HG03108 (cell line): ENCODE results near the gene PML.

Experiments
- ATAC-seq: cut with Tn5 transposase; IDR thresholded peaks from one replicate; pipeline ENCODE4 v1.9.1; 2021; ENCODE audit warnings: moderate library complexity; ENCODE audit not compliant: unreplicated experiment

Gene PML

DNA sequence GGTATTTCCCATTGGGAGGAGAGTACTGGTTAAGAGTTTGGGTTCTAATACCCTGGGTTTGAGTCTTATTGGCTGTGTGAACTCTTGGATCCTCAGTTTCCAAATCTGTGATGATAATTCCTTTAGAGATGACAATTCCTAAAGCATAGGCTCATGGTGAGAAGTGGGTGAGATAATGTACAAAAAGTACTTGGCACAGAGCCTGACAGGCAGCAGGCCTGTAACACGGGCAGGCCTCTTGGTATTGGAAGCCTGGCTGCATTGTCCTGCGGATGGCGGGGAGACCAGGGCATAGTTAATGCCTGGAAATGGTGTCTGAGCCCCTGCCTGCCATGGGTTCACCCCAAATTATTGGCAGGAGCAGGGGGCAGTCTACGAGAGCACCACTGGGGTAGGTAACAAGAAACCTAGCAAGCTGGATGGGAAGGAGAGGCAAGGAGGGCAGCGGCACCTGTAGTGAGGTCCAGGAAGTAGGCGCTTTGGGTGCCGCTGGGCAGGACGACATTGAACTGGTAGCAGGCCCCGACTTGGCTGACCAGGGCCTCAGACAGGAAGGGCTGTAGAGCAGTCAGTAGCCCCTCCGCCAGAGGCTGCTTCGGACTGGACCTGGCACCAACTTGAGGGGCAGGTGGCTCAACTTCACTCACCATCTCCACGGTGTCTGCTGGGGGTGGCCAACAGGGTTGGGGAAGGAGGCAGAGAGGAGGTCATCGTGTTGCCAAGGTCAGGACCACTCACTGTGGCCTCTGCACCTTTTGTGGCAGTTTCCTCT is 10.1 kb upstream of the PML start:
- no peak for ATAC-seq

- ATAC-seq = no peak
Observed at GRCh38 chr15:73985101-73985873, 9.2 kb upstream of the PML start.

DNA sequence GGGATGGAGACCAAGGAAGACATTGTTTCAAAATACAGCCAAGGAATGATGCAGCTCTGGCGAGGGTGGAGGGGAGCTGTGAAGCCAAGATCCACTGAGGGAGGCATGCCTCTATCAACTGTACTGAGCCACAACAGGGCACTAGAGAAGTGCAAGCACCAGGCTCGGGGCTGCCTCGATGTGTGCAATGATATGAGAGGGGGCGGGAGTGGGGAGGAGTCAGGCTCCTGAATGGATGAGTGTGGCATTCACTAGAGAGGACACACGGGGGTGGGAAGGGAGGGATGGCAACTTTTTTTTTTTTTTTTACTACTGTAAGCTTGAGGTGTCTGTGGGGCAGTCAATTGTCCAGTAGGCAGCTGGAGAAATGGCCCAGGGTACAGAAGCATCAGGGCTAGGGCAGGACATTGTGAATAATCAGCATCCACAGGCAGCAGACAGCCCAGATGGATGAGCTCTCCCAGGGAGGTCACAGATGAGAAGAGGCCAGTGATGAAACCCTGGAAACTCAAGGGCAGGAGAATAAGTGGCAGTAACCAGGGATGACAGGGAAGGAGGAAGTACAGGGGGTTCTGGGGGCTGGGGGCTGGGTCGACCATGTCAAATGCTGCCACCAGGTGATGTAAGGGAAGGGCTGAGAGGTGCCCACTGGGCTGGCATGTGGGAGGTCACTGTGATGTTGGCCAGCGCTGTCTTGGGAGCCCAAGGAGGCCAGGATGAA is 8.3 kb upstream of the PML start:
- no peak for ATAC-seq

DNA sequence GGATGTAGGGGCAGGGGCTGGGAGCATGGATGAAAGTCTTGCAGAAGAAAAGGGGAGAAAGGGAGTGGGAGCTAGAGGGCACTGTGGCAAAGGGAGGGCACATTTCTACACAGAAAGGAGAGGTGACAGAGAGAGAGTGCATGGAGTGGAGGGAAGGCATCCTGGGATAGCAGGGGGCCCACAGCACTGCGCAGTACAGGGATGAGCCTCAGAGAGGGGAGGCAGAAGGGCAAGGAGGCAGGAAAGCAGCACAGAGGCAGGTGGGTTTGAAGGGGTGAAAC is 7.8 kb upstream of the PML start:
- no peak for ATAC-seq

GRCh38 chr15:73987250-73987649 is 7.3 kb upstream of the PML start:
- no peak for ATAC-seq

DNA sequence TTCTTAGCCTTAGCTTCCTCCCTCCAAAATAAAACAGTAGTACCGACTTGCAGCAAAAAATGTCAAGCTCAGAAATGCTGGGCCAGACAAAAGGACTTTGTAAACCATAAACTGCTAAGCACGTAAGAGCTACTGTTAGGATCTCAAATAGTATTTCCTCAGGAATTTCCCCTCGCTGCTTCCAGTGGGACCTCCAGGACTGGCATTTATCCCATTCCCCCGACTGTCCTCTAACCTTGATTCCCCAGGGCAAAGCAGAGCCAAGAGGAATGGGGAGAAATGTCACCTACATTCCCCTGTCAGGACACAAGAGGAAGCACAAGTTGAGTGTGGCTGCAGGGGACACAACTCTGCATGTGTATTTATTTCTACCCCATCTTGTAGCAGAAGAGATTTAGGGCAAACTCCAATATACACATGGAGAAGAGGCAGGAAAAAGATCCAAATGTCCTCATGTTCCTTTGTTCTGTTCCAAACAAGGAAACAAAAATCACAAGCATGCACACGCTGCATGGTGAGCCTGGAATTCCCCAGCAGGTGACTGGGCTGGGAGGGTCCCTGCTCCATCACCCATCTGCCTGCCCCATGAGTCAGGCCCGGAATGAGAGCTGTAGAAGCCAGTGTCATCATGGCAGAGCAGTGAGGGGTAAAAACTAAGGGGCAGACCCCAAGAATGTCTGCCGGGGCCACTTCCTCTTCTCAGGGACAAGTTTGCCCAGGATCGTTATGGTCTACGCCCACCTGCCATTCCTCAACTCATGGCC is 6.7 kb upstream of the PML start:
- ATAC-seq = no peak

DNA sequence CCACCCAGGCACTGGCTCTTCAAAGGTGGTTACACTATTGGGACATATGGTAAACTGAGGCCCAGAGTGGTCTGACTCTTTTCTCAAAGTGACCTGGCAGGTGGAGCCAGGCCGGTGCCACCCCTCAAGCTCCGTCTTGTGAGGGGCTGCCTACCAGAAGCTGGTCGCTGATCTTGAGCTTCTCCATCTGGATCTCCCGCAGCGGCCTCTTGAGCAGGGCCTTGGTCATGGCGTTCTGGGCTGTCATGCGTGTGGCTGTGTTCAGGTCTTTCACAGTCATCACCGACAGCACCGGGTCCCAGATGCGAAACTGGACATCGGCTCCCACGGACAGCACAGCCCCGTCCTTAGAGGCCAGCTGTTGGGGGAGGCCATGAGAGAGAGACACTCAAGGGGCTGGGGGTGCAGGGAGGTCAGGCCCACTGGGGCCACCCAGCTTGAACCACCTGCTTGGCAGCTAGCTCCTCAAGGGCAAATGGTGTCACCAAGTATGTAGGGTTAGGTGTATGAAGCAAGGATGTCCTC is 6.0 kb upstream of the PML start:
- no peak for ATAC-seq

DNA sequence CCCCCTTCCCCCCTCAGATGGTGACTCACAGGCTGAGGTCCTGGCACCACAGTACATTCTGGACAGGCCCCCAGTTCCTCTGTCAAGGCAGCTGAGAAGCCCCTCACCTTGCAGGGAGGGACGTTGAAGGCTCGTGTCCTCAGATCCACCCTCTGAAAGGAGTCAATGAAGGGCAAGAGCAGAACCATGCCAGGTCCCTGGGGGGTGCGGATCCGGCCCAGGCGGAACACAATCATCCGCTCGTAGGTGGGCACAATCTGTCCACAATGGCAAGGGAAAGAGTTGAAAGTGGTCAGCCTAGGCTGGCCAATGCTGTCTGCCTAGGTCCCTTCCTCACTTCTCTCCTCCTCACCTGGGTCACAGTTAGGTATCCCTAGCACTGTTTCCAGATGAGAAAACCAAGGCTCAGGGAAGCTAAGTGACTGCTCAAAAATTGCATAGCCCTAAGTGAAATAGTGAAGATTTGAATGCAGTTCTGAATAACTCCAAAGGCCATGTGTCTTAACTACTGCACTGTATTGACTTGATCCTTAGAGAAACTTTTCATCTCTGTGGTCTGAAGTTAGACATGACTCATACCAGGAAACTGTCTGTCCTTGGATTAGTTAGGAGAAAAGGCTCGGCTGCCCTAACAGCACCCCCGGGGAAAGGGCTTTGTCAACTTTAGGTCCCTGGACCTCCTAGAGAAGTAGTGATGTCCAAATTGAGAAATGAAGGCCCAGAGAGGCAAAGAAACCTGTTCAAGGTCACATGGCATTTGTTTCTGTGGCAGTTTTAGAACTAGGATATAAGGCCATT is 5.3 kb upstream of the PML start:
- ATAC-seq = no peak

DNA sequence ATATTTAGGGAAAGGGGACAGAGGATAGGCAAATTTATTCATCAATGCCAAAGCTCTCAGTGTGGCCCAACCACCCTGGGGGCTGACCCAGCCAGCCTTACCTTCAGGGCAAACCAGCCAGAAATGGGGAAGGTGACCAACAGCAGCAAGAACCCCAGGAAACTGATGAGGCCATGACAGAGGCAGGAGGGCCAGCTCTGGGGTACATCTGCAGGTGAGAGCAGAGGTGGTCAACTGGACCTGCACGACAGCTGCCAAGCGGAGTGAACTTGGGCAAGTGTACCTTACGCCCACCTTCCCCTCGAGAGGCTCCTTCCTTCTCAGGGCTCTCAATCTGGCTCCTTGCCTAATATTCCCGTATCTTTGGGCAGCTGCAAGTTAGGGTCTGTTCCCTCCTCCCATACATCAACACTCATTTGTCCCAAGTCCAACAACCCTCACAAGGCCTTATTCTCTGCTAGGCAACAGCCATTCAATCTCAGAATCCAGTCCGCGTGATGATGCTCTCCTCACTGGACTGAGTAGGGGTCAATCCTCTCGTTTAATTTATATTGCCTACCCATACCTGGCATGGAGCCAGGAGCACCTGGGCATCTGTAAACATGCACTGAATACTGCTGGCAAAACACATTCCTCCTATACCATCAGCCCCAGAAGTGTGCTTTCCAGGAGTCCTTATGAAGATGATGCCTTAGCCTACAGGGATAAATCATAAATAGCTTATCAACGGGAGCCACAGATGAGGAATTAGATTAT is 4.1 kb upstream of the PML start:
- no peak for ATAC-seq

- ATAC-seq = no peak
Observed at GRCh38 chr15:73991260-73991659, 3.3 kb upstream of the PML start.

- ATAC-seq = peak; percentile 65
Observed at GRCh38 chr15:73991726-73992593, 2.6 kb upstream of the PML start, which contains the start of gene STOML1. Gene STOML1 (minus strand): TSS chr15:73992295. CDS start chr15:73992223, 72 bp downstream.

- no peak for ATAC-seq
Observed at GRCh38 chr15:73992594-73992898, 2.0 kb upstream of the PML start.

DNA sequence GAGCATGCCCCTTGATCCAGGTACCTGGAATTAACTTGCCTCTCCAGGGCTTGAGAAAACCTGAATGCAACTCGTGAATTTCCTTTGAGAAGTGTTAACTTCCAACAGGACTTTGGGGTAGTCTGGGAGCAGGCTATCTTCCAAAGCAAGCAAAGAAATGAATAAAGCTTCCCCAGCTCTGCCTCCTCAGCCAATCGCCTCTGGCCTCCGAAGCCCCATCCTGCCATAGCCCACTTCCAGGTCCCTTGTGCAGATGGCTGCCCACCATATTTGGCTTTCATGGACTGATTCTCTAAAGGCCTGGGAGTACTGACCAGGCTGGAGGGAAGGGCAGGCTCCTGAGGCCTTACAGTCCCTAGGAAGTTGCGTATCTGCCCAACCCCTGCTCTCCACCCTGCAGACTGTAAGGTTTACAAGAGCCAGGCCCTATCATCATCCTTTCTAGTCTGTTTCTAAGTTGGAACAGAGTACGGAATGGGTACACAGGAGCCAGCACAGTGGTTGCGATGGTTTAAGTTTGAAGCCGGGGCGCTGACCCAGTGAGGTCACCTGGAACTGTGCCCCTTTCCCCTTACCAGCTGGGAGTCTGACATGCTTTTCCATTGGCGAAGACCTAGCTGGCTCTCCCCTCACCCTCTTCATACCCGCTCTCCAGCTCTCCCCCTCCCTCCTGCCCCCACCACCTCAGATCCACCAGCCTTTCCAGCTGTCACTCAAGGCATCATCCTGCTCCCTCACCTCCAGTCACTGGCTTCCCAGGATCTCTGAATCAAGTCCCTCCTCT is 1.1 kb upstream of the PML start:
- ATAC-seq = no peak

- ATAC-seq = no peak
Observed at GRCh38 chr15:73994912-73995622, 551 bp downstream of the PML start.

DNA sequence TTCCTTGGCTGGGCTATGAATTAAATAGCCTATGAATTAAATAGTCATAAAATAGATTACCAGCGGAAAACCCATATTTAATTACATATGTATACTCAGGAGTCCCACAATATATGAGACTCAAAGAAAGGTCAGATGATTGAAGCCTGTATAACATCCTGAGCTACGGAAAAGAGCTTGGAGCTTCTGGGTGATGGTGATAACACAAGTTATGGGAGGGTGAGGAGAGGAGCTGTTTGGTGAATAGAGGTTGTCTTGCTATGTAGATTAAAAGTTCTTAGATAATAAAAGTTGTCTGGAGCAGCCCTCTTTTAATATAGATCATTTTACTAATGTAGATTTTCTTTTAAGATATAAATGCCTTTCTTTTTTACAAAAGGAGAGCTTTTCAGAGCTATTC is 1.8 kb downstream of the PML start:
- ATAC-seq = no peak

DNA sequence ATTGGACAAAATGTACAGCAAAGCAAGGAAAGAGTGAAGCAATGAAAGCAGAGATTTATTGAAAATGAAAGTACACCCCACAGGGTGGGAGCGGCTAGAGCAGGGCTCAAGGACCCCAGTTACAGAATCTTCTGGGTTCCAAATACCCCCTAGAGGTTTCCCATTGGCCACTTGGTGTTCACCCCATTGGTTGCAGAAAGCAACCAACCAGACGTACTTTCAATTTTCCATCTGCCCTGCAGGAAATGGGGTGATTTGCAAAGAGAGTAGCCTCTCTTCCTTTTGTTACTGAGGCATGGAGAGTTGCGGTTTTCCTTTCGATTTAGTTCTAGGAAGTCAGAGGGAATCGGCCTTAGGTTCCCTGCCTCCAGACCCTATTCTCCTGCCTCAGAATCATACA is 2.4 kb downstream of the PML start:
- no peak for ATAC-seq

- no peak for ATAC-seq
Observed at GRCh38 chr15:73997986-73998385, 3.5 kb downstream of the PML start.
